ENCODE results near the gene VPS13C.

DNA sequence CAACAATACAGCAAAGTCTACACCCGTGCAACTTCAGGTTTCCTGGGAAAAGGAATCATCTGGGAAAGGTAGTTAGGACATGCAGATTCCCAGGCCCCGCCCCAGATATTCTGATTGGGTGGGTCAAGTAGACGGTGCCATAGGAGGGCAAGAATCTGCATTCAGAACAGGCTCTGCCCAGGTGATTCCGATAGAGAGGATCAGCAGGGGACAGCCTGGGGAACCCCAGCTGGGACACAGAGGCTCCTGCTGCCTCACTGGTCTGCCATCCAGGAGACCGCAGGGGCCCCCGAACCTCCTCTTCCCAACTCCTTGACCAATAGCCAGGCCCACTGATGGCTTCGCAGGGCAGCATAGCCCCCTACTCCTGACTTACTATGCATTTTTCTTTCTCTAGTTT lies 243.4 kb downstream of the VPS13C start:
- TF ChIP-seq, protein P1, sequence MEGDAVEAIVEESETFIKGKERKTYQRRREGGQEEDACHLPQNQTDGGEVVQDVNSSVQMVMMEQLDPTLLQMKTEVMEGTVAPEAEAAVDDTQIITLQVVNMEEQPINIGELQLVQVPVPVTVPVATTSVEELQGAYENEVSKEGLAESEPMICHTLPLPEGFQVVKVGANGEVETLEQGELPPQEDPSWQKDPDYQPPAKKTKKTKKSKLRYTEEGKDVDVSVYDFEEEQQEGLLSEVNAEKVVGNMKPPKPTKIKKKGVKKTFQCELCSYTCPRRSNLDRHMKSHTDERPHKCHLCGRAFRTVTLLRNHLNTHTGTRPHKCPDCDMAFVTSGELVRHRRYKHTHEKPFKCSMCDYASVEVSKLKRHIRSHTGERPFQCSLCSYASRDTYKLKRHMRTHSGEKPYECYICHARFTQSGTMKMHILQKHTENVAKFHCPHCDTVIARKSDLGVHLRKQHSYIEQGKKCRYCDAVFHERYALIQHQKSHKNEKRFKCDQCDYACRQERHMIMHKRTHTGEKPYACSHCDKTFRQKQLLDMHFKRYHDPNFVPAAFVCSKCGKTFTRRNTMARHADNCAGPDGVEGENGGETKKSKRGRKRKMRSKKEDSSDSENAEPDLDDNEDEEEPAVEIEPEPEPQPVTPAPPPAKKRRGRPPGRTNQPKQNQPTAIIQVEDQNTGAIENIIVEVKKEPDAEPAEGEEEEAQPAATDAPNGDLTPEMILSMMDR (IDR thresholded peaks at IDR 0.05; ENCODE audit: extremely low read depth in 1 of 2, insufficient read depth in 1 of 2, low read depth in 1 of 2, low read length in 2 of 2), result no peak
- TF ChIP-seq POLR2A (IDR thresholded peaks at IDR 0.05; ENCODE audit: low read depth, low read length), result no peak
- no peak for TF ChIP-seq MYC (IDR thresholded peaks at IDR 0.05; ENCODE audit: low read depth, low read length)
- TF ChIP-seq FOS (IDR thresholded peaks at IDR 0.05; ENCODE audit: borderline replicate concordance, insufficient read depth, low read length), result no peak
- TF ChIP-seq EZH2 (IDR thresholded peaks at IDR 0.05; ENCODE audit: borderline replicate concordance, low read depth, low read length, severe bottlenecking), result no peak
- TF ChIP-seq GATA2 (IDR thresholded peaks at IDR 0.05; ENCODE audit: insufficient read depth, insufficient read length, low read depth, low read length), result no peak

Data from endothelial cell of umbilical vein (primary cell).